SW480 (cell line): ENCODE measurements around the gene ZFP82.

Source experiments
- DNase-seq: peaks from one replicate; pipeline ENCODE4 v3.0.0-alpha.2; 2016; ENCODE audit warnings: low spot score

The ZFP82 gene

DNA sequence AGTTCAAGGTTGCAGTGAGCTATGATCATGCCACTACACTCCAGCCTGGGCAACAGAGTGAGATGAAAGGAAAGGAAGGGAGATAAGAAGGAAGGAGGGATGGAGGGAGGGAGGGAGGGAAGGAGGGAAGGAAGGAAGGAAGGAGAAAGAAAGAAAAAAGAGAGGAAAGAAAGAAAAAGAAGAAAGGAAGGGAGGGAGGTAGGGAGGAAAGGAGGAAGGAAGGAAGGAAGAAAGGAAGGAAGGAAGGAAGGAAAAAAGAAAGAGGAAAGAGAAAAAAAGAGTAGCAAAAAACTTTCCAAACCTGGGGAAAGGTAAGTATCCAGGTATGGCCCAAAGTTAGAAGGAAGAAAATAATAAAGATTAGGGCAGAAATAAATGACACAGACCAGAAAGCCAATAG is 46.6 kb downstream of the ZFP82 start:
- no peak for DNase-seq

DNA sequence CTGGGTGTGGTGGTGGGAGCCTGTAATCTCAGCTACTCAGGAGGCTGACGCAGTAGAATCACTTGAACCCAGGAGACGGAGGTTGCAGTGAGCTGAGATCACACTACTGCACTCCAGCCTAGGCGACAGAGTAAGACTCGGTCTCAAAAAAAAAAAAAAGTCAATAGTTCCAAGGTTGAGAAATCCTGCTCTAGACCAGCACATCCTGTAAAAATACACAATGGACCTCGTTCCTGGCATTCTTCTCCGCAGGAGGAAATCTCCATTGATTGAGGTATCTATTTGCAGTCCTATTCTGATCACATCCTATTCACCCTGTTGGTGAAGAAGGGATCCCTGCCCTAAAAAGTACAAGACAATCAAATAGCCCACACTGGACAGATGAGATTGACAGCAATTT is 54.6 kb downstream of the ZFP82 start:
- no peak for DNase-seq
